NCI-H510A treated with DMSO at 0.1 percent for 48 hours (cell line): ENCODE measurements around the gene FAM193B.

ENCODE experiments used
- DNase-seq: peaks from one replicate; lab custom pipeline; 2025; lab: John Stamatoyannopoulos, UW

Gene FAM193B

GRCh38 chr5:177515580-177515979, 38.8 kb downstream of the FAM193B start:
- no peak for DNase-seq

- DNase-seq: no peak
These were observed 39.8 kb downstream of the FAM193B start for GRCh38 chr5:177514541-177514940.

DNA sequence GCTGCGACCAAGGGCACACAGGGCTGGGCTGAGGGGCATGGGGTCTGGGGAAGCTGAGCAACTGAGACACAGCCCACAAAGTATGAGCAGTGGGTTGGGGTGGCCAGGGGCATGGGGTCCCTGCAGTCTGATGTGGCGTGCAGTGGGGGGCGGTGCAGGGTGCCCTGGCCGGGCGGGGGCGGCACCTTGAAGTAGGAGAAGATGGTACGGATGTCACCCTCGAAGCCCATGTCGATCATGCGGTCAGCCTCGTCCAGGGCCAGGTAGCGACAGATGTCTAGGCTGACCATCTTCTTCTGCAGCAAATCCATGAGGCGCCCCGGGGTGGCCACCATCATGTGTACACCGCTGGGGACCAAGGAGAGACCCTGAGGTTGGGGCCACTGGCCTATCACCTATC, 40.9 kb downstream of the FAM193B start:
- DNase-seq: no peak

- no peak for DNase-seq
These were observed 41.5 kb downstream of the FAM193B start for GRCh38 chr5:177512736-177513380.

DNA sequence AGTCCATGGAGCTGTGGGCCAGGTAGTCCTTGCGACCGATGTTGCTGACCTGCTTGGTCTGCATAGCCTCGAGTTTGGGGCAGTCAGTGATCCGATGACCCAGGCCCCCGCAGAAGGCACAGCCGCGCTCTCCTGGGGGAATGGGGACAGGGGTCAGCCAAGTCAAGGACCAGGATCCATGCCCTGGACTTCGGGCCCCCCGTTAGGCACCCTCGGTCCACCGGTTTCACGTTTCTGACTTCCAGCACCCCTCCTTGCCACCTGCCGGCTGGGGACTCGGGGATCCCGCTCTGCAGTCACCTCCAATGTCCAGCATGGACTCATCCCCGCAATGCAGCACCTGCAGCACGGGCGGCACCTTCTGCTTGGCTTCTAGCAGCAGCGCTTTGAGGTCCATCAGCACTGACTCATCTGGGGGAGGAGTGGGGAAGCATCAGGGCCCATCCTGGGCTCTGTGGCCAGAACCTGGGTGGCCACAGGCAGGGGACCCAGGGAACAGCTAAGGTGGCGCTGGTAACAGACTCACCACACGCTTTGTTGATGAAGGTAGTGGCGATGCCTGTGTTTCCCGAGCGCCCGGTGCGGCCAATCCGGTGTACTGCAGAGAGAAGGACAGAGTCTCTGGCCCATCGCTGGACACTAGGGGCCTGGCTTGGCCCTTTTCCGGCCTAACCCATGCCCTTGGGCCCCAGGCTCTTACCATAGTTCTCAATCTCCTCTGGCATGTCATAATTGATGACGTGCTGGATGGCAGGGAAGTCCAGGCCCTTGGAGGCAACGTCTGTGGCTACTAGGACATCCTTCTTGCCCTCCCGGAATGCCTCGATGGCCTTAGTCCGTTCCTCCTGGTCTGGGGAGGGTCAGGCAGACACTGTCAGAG, 42.3 kb downstream of the FAM193B start:
- no peak for DNase-seq

GRCh38 chr5:177511181-177511580, 43.2 kb downstream of the FAM193B start:
- DNase-seq: no peak

- no peak for DNase-seq
These were observed 43.8 kb downstream of the FAM193B start for GRCh38 chr5:177510567-177511053.

GRCh38 chr5:177509991-177510566, 44.3 kb downstream of the FAM193B start:
- no peak for DNase-seq

DNA sequence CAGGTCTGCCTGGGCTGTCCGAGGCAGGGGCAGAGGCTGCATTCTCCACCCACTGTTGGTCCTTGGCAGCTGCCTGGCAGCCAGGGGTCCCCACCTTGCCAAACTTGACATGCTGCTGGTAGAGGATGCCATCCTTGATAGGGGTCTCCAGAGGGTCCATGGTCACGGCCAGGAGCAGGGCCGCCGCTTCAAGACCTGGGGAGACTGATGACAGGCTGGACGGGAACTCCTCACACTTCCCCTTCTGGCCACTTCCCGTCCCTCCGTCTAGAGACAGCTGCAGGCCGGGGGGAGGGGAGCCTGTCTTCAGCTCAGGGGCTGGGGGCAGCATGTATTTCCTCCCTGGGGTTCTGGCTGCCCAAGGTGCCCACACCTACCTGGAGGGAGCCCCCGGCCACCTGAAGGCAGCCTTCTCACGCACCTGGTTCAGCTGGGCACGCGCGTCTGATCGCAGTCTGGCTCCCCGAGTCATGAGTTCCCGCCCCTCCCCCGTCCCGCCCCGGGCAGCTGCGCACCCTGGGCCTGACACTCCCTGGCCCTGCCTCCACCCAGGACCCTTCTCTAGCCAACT, 44.9 kb downstream of the FAM193B start, which contains the start of gene DOK3:
Gene DOK3 (minus strand): TSS at position 446 of the 571 bp plus-strand sequence. CDS start 286 bp downstream, at position 160.
- DNase-seq: no peak

DNA sequence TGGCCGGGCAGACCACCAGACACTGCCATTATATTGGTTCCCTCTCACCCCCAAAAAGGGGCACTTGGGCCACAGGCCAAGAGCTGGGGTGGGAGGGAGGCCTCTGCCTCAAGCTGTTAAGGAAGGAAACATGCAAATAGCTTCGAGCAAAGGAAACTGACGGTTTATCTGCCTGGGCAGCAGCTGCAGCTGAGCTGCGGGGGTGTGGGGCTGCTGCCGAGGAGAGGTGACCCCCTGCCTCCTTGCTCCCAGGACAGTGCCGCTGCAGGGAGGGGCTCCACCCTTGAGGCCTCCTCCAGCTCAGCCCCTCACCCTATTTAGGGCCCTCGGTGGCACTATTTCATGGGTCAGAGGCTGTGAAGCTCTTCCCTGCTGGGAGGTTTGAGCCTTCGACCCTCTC, 45.5 kb downstream of the FAM193B start:
- DNase-seq: no peak

DNA sequence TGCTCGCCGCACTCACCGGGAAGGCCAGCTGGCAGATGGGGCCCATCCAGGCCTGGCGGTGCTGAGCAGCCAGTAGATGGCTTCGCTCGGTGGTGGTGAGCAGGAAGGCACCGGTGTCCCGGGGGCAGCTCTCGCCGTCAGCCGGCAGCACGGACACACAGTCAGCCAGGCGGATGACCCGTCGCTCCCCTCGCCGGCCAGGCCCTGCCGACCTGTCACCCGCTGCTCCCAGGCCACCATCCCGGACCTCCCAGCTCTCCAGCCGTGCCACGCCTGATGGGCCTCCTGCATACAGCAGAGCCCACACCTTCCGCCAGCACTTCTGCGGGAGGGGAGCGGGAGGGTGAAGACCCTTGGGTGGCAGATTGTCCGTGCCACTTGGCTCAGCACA, 46.1 kb downstream of the FAM193B start:
- no peak for DNase-seq

DNA sequence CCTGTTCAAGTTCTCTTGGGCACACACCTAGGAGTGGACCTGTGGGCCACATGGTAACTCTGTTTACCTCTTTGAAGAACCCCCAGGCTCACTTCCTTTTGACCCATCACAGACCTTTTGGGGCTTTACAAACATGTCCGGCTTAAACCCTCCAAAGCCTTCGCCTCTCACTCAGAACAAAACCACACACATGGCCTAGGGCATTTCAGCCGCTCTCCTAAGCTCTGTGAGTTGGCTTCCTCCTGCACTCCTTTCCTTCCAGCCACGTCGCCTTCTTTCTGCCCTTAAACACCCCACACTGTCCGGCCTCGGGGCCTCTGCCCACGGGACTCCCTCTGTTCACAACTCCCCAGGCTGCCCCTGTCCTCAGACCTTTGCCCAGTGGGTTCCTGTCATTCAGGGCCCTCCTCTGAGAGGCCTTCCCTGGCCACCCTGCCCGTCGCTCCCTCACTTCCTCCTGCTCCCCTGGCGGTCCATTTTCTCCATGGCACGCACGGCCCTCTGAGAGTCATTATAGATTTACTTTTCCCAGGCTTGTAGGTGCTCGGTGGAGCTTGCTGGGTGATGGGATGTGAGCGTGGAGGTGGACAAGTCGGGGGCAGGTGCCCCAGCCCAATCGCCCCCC, 46.7 kb downstream of the FAM193B start:
- DNase-seq: no peak

GRCh38 chr5:177507165-177507564, 47.2 kb downstream of the FAM193B start:
- no peak for DNase-seq

GRCh38 chr5:177505075-177505474, 49.3 kb downstream of the FAM193B start:
- no peak for DNase-seq

GRCh38 chr5:177504086-177505056, 50.0 kb downstream of the FAM193B start:
- DNase-seq: no peak

DNA sequence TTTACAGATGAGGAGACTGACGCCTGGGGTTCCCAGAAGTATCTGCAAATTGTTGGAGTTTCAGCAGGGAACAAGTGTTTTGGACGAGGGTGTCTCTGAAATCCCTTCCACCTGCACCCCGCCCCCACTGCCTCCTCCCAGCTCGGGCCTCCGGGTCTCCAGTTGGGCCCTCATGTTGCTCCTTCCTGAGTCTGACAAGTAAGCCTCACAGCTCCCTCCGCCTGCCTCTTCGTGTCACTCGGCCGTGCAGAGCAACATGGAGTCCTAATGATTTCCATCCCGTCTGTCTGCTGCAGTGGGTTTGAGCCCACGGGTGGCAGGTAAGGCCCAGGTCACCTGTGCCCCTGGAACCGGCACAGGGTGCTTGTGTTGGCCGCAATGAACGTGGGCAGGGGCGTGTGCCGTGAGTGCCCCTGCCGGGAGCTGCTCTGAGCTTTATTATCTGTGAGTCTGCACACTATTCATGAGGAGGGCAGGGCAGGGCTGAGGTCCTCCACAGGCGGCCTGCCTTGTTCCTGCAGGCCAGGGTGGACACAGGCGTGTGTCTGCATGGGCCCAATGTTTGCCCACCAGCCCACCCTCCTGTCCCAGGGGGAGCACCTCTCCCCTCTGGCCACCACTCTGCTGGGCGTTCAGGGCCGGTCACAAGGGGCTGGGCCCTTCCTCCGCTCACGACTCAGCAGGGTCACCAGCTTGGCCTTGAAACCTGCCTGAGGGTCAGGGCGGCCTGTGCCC, 50.8 kb downstream of the FAM193B start:
- no peak for DNase-seq

GRCh38 chr5:177502886-177503285, 51.5 kb downstream of the FAM193B start:
- DNase-seq: no peak

DNA sequence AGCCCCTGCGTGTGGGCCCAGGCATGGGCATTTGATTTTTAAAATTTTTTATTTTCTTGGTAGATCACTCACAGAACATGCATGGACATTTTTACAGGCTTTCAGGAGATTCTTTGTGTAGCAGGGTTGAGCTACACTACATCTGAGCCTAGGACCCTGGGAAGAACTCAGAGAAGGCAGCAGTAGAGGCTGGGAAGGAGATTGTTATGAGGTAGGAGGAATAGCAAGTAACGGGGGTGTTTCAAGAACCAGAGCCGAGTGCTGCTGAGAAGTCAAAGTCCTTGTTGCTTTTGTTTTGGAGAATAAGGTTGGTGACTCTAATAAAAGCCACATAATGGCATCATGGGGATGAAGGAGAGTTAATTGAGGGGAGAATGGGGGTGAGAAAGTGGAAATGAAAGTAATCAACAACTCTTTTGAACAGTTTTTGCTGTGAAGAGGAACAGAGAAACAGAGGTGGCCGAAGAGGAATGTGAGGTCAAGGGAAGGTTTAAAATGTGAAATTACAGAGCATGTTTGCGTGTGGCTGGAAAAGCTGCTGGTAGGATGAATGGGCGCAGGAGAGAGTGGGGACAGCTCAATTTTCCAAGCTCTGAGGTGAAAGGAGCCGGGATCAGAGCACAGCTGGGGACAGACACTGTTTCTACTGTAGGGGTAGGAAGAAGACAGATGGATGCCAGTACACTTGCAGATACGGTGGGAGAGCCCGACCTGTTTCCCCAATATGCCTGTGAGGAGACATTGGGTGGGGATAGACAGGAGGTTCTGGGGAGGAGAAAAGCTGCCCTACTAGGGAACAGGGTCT, 52.3 kb downstream of the FAM193B start:
- DNase-seq: no peak
